Skeletal muscle cell (primary cell): ENCODE data around the gene C1QTNF12.
"Not testable (repeated sequence)": the region's sequence is repeated elsewhere in the genome, so short reads cannot be mapped to it uniquely, and the experiment has no call there.

Source experiments
- DNase-seq: peaks from one replicate; pipeline ENCODE4 v3.0.0-alpha.2; 2010; ENCODE audit warnings: low read depth
- H3K4me3 ChIP-seq: 2 replicates; pipeline ENCODE4 v1.5.1; 2011; ENCODE audit warnings: low read depth, mild to moderate bottlenecking, control low read depth, low read length, moderate library complexity

Gene C1QTNF12

DNA sequence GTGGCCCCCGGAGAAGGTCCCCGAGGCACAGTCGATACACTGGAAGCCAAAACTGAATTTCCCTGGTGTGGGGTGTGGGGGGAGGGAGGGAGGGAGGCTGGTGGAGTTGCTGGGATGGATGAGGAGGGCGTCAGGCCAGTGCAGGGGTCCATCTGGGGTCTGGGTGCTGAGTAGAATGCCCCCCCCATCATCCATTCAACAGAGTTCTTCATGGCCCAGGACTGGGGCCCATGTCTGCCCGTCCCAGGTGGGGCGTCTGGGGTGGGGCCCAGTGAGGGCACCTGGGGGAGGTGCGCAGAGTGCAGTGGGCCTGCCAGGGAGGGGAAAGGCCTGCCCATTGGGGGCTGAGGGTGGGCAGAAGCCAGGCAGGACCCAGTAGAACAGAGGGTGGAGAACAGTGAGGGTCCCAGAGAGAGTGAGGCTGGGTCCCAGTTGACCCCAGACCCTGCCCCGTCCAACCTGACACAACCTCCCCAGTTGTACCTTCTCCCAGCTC lies 42.0 kb downstream of the C1QTNF12 start:
- no peak overlapping the region for H3K4me3 ChIP-seq
- no peak for DNase-seq

DNA sequence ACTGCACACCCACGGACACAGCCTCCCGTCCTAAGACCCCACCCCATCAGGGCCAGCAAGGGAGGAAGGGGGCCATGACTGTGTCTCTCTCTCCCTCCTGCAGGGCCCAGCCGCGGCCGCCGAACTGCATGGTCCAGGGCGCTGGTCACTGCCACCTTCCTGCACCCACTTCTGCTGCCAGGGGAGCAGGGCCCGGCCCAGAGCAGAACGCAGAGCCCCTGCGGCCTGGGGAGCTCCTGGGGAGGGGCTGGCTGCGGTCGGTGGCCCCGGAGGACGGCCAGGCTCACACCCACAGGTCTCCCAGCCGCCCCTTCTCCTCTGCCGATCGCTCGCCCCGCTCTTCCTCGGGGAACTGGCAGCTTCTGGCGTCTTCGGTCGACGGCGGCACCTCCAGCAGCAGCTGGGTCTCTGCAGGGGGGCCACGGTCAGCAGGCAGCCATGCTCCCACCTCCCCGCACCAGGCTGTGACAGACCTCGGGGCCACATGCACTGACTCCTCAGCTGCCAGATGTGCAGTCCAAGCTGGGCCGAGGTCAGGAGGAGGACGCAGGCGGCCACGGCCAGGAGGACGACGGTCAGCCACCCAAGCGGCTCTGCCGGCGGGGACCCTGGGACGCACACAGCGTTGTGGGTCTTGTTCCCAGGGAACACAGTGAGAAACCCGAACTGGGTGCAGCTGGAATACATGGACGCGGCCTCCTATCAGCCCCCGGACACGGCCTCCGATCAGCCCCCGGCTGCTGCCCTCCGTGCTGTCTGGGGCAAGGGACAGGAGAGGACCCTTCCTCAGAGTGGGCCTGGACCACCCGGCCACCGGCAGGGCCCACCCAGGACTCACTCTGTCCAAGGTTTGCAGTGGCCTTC lies 42.7 kb downstream of the C1QTNF12 start:
- H3K4me3 ChIP-seq = no peak overlapping the region
- no peak for DNase-seq

DNA sequence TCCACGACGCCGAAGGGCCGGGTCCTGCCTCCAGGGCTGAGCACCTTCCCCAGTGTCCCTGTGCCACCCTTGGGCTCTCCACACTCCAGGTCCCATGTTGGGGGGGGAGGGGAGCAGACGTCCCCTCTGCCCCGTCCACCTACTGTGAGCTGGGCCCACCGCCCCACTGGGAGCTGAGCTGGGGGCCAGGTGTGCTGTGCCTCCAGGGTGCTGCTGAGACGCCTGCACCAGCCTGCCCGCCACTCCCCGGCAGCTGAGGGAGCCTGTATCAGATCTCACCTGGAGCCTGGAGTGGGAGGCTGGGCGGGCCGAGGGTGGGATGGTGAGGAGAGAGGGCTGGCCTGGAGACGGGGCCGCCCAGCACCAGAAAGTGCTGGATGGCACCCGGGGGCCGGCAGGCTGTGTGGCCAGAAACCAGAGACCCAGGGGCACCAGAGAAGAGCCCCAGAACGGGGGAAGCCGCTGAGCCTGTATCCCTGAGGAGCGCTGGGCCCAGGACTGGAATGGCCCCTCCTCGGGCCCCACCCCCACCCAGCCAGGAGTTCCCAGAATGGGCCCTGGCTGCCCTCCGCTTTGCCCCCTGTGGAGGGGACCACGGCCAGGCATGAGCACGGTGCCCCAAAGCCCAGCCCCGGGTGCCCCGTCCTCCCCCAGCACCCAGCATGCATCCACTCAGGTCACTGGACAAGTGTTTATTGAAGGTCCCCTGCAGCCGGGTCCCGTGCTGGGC lies 43.5 kb downstream of the C1QTNF12 start:
- no peak for DNase-seq
- no peak overlapping the region for H3K4me3 ChIP-seq

DNA sequence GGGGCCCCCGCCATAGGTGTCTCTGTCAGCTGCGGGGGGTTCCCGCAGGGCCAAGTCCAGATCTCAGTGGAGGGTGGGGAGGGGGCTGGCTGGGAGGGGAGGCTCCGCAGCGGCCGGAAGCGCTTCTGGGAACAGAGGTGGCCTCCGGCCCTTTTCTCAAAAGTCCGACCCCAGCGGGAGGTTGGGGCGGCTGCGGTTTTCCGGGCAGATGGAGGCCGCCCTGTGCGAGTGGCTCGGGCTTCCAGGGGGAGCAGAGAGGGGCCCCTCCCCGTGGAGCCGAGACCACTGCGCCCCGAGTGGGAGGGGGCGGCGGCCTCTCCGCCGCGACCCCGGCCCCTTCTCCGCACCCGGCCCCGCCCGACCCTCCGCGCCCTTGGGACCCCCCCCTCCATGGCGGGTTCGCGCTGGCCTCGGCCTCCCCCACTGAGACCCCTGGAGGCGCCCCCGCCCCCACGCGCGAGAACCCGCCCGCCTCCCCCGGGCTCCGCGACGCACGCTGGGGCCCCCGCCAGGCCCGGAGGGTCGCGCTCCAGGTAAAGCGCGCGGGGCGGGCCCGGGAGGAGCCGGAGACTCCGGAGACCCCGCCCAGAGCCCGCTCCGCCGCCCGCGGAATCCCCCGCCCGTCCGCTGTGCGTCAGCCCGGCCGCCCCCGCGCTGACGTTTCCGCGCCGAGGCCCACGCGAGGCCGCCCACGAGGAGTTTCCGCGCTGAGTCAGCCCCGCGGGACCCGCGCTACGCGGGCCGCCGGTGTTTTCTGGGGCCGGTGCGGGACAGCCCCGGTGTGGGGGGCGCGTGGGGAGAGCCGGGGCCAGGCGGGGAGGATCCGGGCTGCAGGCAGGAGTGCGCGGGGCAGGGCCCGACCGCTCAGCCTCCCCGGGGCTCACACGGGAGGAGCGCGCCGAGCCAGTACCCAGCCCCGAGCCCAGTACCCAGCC lies 45.4 kb downstream of the C1QTNF12 start:
- no peak for DNase-seq
- H3K4me3 ChIP-seq = peak overlapping the region; percentile 36

DNA sequence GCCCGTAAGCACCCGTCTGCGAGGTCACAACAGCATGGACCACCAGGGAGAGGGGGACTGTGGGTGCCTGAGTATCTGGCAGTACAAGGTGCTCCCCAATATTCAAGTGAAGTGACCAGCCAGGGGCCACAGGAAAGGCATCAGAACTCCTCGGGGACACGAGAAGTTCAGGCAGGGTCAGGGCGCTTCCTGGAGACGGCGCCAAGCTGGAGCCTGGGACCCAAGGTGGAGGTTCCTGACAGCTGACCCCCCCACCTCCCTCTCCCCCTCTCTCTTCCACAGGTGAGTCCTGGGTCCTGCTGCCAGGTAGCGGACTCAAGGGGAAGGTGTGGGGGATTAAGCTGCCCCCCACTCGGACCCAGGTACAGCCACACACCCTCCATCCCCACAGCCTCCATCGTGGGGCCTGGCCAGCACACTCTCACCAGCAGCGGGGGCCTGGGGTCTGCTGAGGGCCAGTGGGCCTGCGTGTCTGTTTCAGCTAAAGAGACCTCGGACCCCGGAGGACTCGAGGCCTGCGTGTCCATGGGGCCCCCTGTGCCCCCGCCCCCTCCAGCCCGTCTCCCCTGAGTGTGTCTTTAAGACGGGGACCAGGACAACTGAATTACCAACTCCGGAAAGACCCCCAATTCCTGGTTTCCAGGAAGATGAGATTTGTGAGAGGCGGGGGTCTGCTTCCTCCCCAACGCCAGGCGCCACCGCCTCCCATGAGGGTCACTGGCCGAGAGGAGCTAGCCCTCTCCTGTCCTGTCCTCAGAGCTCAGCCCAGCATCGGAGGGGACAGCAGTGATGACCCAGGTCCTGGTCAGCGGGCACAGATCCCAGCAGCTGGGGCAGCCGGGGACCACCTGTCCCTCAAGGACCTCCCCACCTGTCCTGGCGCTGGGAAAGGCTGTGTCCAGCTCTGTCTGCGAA lies 46.3 kb downstream of the C1QTNF12 start:
- H3K4me3 ChIP-seq = no peak overlapping the region
- DNase-seq = no peak

DNA sequence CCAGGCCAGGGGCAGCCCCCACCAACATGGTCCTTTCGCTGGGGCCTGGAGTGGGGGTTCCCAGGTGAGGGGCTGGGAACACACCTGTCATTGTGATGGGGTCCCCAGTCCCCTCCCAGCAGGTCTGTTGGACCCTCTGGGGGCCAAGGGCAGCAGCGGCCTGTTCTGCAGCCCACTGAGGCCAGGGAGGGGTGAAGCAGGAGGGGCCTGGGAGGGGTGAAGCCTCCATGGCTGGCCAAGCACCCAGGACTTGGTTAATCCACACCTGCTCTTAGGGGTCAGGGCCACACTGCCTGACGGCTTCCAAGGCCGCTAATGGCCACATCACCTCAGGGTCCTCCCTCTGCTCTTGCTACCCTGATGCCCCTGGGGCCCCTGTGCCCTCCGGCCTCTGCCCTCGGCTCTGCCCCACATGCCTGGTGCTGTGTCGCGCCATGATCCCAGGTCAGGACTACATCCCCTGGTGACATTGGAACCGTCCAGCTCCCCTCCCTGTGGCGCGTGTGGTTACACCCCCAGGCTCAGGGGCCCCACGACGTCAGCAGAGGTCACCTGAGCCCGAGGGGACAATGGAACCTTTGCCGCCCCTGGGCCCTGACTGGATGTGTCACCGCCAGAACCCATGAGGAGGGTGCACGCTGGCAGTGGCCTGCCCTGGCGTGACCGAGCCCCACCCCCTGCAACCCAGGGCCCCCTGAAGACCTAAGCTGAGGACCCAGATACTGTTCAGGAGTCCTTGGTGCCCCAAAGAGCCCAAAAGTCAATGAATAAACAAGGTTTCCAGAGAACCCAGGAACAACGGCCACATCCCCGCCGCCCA lies 47.2 kb downstream of the C1QTNF12 start:
- no peak for DNase-seq
- H3K4me3 ChIP-seq = no peak overlapping the region

DNA sequence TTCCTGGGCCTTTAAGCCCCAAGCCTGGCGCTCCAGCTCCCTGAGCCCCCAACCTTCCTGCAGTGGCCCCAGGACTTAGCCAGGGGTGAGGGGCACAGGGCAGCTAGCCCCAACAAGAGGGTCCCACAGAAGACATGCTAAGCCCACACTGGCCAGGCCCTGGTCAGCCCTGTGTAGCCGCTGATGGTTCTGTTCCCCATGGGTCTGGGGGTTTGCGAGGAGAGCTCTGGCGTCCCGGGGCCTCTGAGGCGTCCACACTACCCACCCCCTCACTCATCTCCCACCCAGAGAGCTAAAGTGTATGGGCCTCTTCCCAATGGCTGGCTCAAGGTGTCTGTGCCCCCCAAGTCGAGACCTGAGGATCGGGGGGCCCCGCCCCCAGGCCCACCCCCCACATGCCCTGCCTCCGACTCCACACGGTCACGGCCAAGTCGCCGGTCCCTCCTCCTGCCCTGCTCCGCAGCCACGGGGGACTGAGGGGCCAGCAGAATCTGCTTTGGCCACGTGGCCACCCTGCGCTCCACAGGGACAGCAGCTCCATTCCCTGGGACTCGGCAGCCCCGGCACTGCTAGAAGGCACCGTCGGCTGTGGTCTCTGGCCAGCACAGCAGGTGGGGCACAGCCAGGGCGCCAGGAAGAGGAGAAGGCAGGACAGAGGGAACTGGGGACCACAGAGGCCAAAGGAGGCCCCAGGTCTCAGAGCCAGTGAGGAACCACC lies 47.9 kb downstream of the C1QTNF12 start:
- DNase-seq = no peak
- H3K4me3 ChIP-seq = no peak overlapping the region

DNA sequence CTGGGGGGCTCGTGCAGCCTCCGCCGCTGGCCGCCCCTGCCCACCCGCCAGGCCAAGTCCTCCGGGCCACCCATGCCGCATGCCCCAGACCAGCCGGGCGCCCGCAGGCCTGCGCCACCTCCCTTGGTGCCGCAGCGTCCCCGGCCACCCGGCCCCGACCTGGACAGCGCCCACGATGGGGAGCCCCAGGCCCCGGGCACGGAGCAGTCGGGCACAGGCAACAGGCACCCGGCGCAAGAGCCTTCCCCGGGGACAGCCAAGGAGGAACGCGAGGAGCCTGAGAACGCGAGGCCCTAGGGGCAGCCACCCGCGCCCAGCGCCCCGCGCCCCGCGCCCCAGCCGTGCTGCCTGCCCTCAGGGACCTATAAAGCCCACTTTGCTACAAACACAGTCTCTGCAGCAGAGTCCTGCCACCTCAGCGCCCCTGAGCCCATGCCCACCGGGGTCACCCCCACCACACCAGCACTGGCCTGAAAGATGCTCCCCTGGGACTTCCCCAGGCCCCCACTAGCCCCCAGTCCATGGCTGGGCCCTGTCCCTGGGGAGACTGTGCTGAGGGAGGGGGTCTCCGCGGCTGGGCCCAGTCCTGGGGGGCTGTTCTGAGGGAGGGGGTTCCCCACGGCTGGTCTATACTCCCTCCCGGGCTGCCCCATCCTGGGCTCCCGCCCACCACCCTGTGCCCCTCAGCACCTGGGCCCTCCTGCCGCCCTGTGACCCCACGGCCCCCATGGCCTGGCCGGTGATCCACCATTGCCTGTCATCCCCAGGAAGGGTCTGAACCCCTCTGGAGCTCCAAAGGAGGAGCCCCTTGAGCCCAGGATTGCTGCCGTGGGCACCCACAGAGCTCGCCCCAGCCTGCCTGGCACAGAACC lies 48.7 kb downstream of the C1QTNF12 start:
- DNase-seq = no peak
- H3K4me3 ChIP-seq = no peak overlapping the region

DNA sequence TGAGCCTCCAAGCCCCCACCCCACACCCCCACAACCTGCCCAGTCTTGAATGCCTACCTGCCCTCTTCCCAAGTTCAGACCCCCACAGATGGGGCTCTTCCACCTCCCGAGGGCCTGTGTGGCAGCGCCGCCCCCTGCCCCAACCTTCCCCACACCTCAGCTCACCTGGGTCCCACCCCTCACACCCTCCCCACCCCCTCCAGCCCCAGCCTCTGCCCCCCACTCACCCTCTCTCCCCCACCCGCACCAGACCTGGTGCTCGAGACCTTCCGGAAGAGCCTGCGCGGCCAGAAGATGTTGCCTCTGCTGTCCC lies 49.4 kb downstream of the C1QTNF12 start:
- no peak overlapping the region for H3K4me3 ChIP-seq
- no peak for DNase-seq

DNA sequence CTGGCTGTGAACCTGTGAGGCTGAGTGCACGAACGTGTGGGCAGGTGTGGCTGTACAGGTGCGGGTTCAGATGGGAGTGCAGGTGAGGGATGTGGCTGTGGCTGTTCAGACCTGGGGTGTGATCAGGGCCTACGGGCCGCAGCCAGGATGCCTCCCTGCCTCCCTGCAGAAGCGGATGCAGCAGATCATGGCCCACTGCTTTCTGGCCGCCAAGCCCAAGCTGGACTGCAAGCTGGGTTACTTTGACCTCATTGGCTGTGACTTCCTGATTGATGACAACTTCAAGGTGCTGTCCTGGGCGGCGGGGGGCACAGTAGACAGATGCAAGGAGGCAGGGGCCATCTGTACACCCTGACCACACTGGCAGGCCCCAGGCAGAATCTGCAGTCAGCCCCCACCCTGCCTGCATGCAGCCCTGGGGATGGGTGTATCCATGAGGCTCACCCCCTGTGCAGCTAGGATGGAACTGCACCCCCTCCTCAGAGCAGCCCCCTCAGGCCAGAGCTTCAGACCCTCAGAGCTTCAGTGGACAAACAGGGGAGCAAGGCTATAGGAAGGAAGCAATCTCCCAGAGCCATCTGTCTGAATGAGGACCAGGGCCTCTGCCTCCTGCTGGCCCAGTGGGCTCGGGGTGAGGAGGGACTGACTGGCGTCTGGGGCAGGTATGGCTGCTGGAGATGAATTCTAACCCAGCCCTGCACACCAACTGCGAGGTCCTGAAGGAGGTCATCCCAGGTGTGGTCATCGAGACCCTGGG lies 49.9 kb downstream of the C1QTNF12 start:
- DNase-seq = no peak
- H3K4me3 ChIP-seq = no peak overlapping the region

DNA sequence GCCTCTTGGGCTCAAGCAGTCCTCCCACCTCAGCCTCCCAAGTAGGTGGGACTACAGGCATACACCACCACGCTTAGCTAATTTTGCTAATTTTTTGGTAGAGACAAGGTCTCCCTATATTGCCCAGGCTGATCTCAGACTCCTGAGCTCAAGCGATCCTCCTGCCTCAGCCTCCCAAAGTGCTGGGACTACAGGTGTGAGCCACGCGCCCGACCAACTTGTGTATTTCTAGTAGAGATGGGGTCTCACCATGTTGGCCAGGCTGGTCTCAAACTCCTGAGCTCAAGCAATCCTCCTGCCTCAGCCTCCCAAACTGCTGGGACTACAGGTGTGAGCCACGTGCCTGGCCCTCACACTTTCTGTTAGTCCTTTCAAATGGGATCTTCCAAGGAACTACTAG lies 50.8 kb downstream of the C1QTNF12 start:
- not testable (repeated sequence) for DNase-seq, H3K4me3 ChIP-seq

DNA sequence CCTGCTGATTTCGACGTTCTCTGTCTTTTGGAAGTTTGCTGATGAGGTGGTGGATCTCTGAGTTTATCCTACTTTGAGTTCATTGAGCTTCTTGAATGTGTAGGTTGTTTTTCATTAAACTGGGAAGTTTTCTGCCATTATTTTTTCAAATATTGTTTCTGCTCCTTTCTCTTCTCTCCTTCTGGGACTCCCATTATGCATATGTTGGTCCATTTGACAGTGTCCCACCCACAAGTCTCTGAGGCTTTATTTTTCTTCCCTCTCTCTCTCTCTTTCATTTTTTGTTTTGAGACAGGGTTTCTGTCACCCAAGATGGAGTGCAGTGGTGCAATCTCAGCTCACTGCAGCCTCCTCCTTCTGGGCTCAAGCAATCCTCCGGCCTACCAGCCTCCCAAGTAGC lies 51.8 kb downstream of the C1QTNF12 start:
- no peak overlapping the region for H3K4me3 ChIP-seq
- no peak for DNase-seq
